Thoracic aorta endothelial cell (primary cell): ENCODE measurements around the gene ZNRD2. TPM values are rescaled to one million over a fixed set of nuclear protein-coding genes. Genes with fewer than 3 reads are reported as not detected.

Experiments
- small RNA-seq: library from RNA; depleted of rRNA; stranded (forward); fragments of <200 nt; gene quantifications from one replicate; pipeline ENCODE3, GENCODE V24; 2012
- total RNA-seq: library from RNA; depleted of rRNA; stranded (reverse); fragments of >200 nt; gene quantifications from 2 replicates; pipeline ENCODE4 v1.2.3, GENCODE V29; 2012

ZNRD2 gene, protein sequence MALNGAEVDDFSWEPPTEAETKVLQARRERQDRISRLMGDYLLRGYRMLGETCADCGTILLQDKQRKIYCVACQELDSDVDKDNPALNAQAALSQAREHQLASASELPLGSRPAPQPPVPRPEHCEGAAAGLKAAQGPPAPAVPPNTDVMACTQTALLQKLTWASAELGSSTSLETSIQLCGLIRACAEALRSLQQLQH
- total RNA-seq: 45.3 and 55.4 TPM in 2 replicates

GRCh38 chr11:65569973-65570918, at the start of gene ZNRD2:
Gene ZNRD2, plus strand, starts transcription at chr11:65570477. Its CDS starts 15 bp downstream, at chr11:65570492.

DNA sequence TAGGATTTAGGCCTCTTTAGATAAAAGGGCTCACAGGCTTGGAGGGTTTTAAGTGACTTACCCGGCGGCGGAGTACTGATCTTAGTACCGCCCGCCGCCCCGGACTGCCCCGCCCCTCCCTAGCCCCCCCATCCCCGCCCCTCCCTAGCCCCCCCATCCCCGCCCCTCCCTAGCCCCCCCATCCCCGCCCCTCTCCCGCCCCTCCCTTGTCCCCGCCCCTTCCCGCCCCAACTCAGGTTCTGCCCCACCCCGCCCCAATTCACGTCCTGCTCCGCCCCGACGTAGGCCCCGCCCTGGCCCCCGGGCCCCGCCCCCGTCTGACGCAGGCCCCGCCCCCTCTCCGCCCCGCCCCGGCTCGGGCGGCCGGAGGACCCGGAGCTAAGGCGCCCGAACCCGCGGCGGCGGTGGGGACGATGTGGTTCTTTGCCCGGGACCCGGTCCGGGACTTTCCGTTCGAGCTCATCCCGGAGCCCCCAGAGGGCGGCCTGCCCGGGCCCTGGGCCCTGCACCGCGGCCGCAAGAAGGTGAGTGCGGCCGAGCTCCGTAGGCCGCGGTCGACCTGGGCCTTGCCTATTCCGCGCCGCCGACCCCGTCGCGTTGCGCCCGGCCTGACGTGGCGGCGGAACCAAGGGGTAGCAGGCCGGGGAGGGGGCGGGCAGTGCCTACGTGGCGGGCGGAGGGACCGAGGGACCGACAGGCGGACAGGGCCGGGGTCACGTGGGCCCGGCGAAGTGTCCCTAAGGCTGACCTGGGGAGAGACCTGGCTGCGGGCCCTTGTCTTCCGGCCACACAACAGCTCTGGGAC, 45.3 kb upstream of the ZNRD2 start, which contains the start of gene SCYL1:
Gene SCYL1, plus strand, starts transcription at position 343 of the 805 bp plus-strand sequence. Its CDS starts 71 bp downstream, at position 414.

GRCh38 chr11:65558002-65558929, 12.0 kb upstream of the ZNRD2 start, which contains the start of gene LTBP3:
Gene LTBP3, minus strand, starts transcription at chr11:65558359. Its CDS starts 400 bp downstream, at chr11:65557959.

GRCh38 chr11:65572356-65573051, 2.2 kb downstream of the ZNRD2 start, which contains the start of gene FAM89B:
Gene FAM89B, plus strand, starts transcription at chr11:65572538. Its CDS starts 132 bp downstream, at chr11:65572670.

GRCh38 chr11:65575568-65576231, 5.4 kb downstream of the ZNRD2 start, which contains the start of gene EHBP1L1:
Gene EHBP1L1, plus strand, starts transcription at chr11:65576053. Its CDS starts 250 bp downstream, at chr11:65576303.

DNA sequence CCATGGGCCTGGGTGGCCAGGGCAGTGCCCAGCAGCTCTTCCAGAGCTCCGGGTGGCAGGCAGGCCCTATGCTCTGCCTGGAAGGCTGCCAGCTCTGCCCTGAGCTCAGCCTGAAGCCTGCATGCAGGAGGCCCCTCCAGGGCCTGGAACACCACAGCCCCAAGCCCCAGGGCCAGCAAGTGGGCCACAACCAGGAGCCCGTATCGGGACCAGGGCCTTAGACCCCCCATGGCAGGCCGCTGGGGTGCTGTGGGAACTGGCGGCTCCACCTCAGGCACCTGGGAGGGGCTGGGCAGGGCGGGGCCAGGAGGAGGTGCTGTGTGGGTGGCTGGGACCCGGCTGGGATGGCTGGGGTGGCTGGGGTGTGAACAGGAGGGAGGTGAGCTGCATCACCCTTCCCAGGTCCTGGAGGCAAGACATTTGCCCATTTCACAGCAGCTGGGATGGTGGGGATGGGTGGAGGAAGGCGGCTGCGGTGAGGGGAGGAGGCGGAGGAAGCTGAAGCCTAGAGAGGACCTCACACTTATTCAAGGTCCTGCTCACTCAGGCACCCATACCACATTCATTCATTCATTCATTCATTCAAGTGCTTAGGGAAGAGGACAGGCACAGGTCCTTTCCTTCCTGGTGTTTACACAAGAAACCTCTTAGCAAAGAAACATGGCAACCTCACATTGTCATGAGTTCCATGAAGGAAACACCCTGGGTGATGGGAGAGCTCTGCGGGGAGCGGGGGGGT, 25.4 kb downstream of the ZNRD2 start, which contains the start of gene KCNK7:
Gene KCNK7, minus strand, starts transcription at position 258 of the 739 bp plus-strand sequence. Its CDS starts 28 bp downstream, at position 230.

GRCh38 chr11:65615229-65615949, 45.1 kb downstream of the ZNRD2 start, which contains the start of gene PCNX3:
Gene PCNX3, plus strand, starts transcription at chr11:65615776. Its CDS starts 536 bp downstream, at chr11:65616312.

Small RNAs within 50 kb of the gene (small RNA-seq; reads per million reads assigned to genes)
- gene AP001362.1: not detected

Other genes starting within 250 kb of the ZNRD2 start
- gene DPF2, start 236.6 kb upstream of the ZNRD2 start, total RNA-seq: 45.1 and 49.1 TPM in 2 replicates
- 0.13 and 0.14 TPM in 2 replicates for gene TIGD3, start 215.7 kb upstream of the ZNRD2 start, total RNA-seq
- 1.6 and 2.1 TPM in 2 replicates for gene SLC25A45, start 187.8 kb upstream of the ZNRD2 start, total RNA-seq
- 75.7 and 81.5 TPM in 2 replicates for gene FRMD8, start 183.8 kb upstream of the ZNRD2 start, total RNA-seq
- gene NEAT1, start 147.7 kb upstream of the ZNRD2 start, total RNA-seq: 374 and 513 TPM in 2 replicates
- gene MALAT1, start 71.4 kb upstream of the ZNRD2 start, total RNA-seq: 8,473 and 10,964 TPM in 2 replicates
- gene SCYL1, start 45.4 kb upstream of the ZNRD2 start, total RNA-seq: 62.0 and 67.9 TPM in 2 replicates
- 20.5 and 26.1 TPM in 2 replicates for gene LTBP3, start 12.1 kb upstream of the ZNRD2 start, total RNA-seq
- gene FAM89B, start 2.1 kb downstream of the ZNRD2 start, total RNA-seq: 12.6 and 15.7 TPM in 2 replicates
- 21.0 and 27.2 TPM in 2 replicates for gene EHBP1L1, start 5.6 kb downstream of the ZNRD2 start, total RNA-seq
- 0.14 and 0.40 TPM in 2 replicates for gene KCNK7, start 25.3 kb downstream of the ZNRD2 start, total RNA-seq
- 92.1 and 93.2 TPM in 2 replicates for gene MAP3K11, start 43.7 kb downstream of the ZNRD2 start, total RNA-seq
- 30.6 and 37.7 TPM in 2 replicates for gene PCNX3, start 45.3 kb downstream of the ZNRD2 start, total RNA-seq
- gene SIPA1, start 67.6 kb downstream of the ZNRD2 start, total RNA-seq: 36.4 and 56.9 TPM in 2 replicates
- 48.1 and 53.8 TPM in 2 replicates for gene RELA, start 92.4 kb downstream of the ZNRD2 start, total RNA-seq
- gene KAT5, start 141.8 kb downstream of the ZNRD2 start, total RNA-seq: 28.1 and 31.3 TPM in 2 replicates
- 46.4 and 60.7 TPM in 2 replicates for gene RNASEH2C, start 150.3 kb downstream of the ZNRD2 start, total RNA-seq
- 12.8 and 17.4 TPM in 2 replicates for gene AP5B1, start 210.5 kb downstream of the ZNRD2 start, total RNA-seq
- not detected in 2 replicates for gene OVOL1, start 216.6 kb downstream of the ZNRD2 start, total RNA-seq